GM18508 (cell line): ENCODE results near the gene TAF4B.
A peak's percentile ranks its signal among the peaks of the same experiment; 100 is the strongest.
"Not testable (repeated sequence)": the region's sequence is repeated elsewhere in the genome, so short reads cannot be mapped to it uniquely, and the experiment has no call there.

Source experiments
- ATAC-seq: cut with Tn5 transposase; IDR thresholded peaks from one replicate; pipeline ENCODE4 v1.9.1; 2021; ENCODE audit warnings: moderate number of reproducible peaks; ENCODE audit not compliant: insufficient read depth, unreplicated experiment

TAF4B gene

GRCh38 chr18:26230497-26230896 is 4.3 kb downstream of the TAF4B start:
- no peak for ATAC-seq

- ATAC-seq = no peak
Observed at GRCh38 chr18:26233208-26233607, 7.0 kb downstream of the TAF4B start.

GRCh38 chr18:26237363-26237762 is 11.1 kb downstream of the TAF4B start:
- not testable (repeated sequence) for ATAC-seq

- not testable (repeated sequence) for ATAC-seq
Observed at GRCh38 chr18:26238718-26239117, 12.5 kb downstream of the TAF4B start.

GRCh38 chr18:26242392-26242791 is 16.1 kb downstream of the TAF4B start:
- not testable (repeated sequence) for ATAC-seq

GRCh38 chr18:26245434-26245833 is 19.2 kb downstream of the TAF4B start:
- not testable (repeated sequence) for ATAC-seq

- ATAC-seq = no peak
Observed at GRCh38 chr18:26252411-26252810, 26.2 kb downstream of the TAF4B start.

- peak; percentile 38 for ATAC-seq
Observed at GRCh38 chr18:26254808-26255207, 28.6 kb downstream of the TAF4B start.

- no peak for ATAC-seq
Observed at GRCh38 chr18:26255695-26256622, 29.7 kb downstream of the TAF4B start.

GRCh38 chr18:26258711-26259110 is 32.5 kb downstream of the TAF4B start:
- ATAC-seq = no peak

GRCh38 chr18:26259416-26259815 is 33.2 kb downstream of the TAF4B start:
- ATAC-seq = not testable (repeated sequence)

- ATAC-seq = no peak
Observed at GRCh38 chr18:26262156-26262555, 35.9 kb downstream of the TAF4B start.

- ATAC-seq = no peak
Observed at GRCh38 chr18:26267357-26267930, 41.2 kb downstream of the TAF4B start.

- no peak for ATAC-seq
Observed at GRCh38 chr18:26268454-26268853, 42.2 kb downstream of the TAF4B start.

- no peak for ATAC-seq
Observed at GRCh38 chr18:26271917-26272549, 45.8 kb downstream of the TAF4B start.

- no peak for ATAC-seq
Observed at GRCh38 chr18:26277374-26277773, 51.1 kb downstream of the TAF4B start.

GRCh38 chr18:26279428-26279827 is 53.2 kb downstream of the TAF4B start:
- ATAC-seq = no peak

- ATAC-seq = no peak
Observed at GRCh38 chr18:26286008-26286407, 59.8 kb downstream of the TAF4B start.

- no peak for ATAC-seq
Observed at GRCh38 chr18:26287644-26288043, 61.4 kb downstream of the TAF4B start.

- no peak for ATAC-seq
Observed at GRCh38 chr18:26290385-26290784, 64.1 kb downstream of the TAF4B start.

GRCh38 chr18:26293982-26294381 is 67.7 kb downstream of the TAF4B start:
- no peak for ATAC-seq
